Activated CD4-positive, CD25-positive, alpha-beta regulatory T cell (primary cell): ENCODE results near the gene MOG.

ENCODE experiments used
- DNase-seq, 4 experiments: peaks; one replicate each; lab custom pipeline; 2025; lab: John Stamatoyannopoulos, UW

Gene MOG

GRCh38 chr6:29656798-29657197 is at the start of gene MOG:
Gene MOG, plus strand, starts transcription at chr6:29657092. Its CDS starts 118 bp downstream, at chr6:29657210.
- no peak for DNase-seq

GRCh38 chr6:29608131-29608530 is 48.8 kb upstream of the MOG start:
- DNase-seq, result no peak

GRCh38 chr6:29610540-29610939 is 46.4 kb upstream of the MOG start:
- DNase-seq, result no peak

GRCh38 chr6:29611426-29611825 is 45.5 kb upstream of the MOG start:
- no peak for DNase-seq

- DNase-seq, result no peak
These were observed 38.9 kb upstream of the MOG start for GRCh38 chr6:29617782-29618554.

GRCh38 chr6:29619578-29620160 is 37.2 kb upstream of the MOG start:
- DNase-seq, result no peak

GRCh38 chr6:29620630-29621029 is 36.3 kb upstream of the MOG start:
- no peak for DNase-seq

GRCh38 chr6:29624520-29624961 is 32.4 kb upstream of the MOG start:
- DNase-seq, result no peak

GRCh38 chr6:29625337-29625930 is 31.5 kb upstream of the MOG start:
- no peak for DNase-seq

- DNase-seq, result no peak
These were observed 29.7 kb upstream of the MOG start for GRCh38 chr6:29626948-29627754.

GRCh38 chr6:29627755-29628418 is 29.0 kb upstream of the MOG start:
- peak in 2 of 4 experiments; percentile 20 to 30 for DNase-seq

GRCh38 chr6:29628419-29629281 is 28.2 kb upstream of the MOG start:
- peak; percentile 13 to 25 (median 16) for DNase-seq

GRCh38 chr6:29629571-29629970 is 27.3 kb upstream of the MOG start:
- DNase-seq, result no peak

GRCh38 chr6:29630315-29630714 is 26.6 kb upstream of the MOG start:
- no peak for DNase-seq

- DNase-seq, result no peak
These were observed 25.6 kb upstream of the MOG start for GRCh38 chr6:29631209-29631810.

- peak in 3 of 4 experiments; percentile 14 to 34 (median 27) for DNase-seq
These were observed 24.8 kb upstream of the MOG start for GRCh38 chr6:29631860-29632731.

- peak; percentile 18 to 31 (median 27) for DNase-seq
These were observed 23.9 kb upstream of the MOG start, which contains the start of gene GABBR1 for GRCh38 chr6:29632789-29633533. Gene GABBR1, minus strand, starts transcription at chr6:29633183. Its CDS starts 798 bp downstream, at chr6:29632385.

GRCh38 chr6:29633534-29633905 is 23.4 kb upstream of the MOG start:
- no peak for DNase-seq

GRCh38 chr6:29637247-29637646 is 19.6 kb upstream of the MOG start:
- no peak for DNase-seq
